Glutamatergic neuron (in vitro differentiated cells): ENCODE results near the gene SLC49A3. TPM values are rescaled to one million over a fixed set of nuclear protein-coding genes. Genes with fewer than 3 reads are reported as not detected.

Experiments
- DNase-seq: peaks from one replicate; pipeline ENCODE4 v3.0.0; 2022
- H3K27ac Mint-ChIP-seq: one replicate; pipeline ENCODE4 v1.8.0; 2020; ENCODE audit warnings: mild to moderate bottlenecking, mixed read lengths, inconsistent platforms; ENCODE audit not compliant: unreplicated experiment
- H3K27me3 Mint-ChIP-seq: one replicate; pipeline ENCODE4 v1.8.0; 2020; ENCODE audit warnings: mild to moderate bottlenecking, moderate library complexity, mixed read lengths, inconsistent platforms; ENCODE audit not compliant: unreplicated experiment
- H3K36me3 Mint-ChIP-seq: one replicate; pipeline ENCODE4 v1.8.0; 2020; ENCODE audit warnings: mild to moderate bottlenecking, mixed read lengths, inconsistent platforms; ENCODE audit not compliant: unreplicated experiment
- H3K4me1 Mint-ChIP-seq: one replicate; pipeline ENCODE4 v1.8.0; 2020; ENCODE audit warnings: mild to moderate bottlenecking, low read depth, mixed read lengths, inconsistent platforms; ENCODE audit not compliant: unreplicated experiment
- H3K4me3 Mint-ChIP-seq: one replicate; pipeline ENCODE4 v1.8.0; 2020; ENCODE audit warnings: mild to moderate bottlenecking, mixed read lengths, inconsistent platforms; ENCODE audit not compliant: unreplicated experiment
- H3K9me3 Mint-ChIP-seq: one replicate; pipeline ENCODE4 v1.8.0; 2020; ENCODE audit warnings: mild to moderate bottlenecking, moderate library complexity, mixed read lengths, inconsistent platforms; ENCODE audit not compliant: unreplicated experiment
- total RNA-seq: library from RNA; stranded (reverse); fragmentation: NEBNext Ultra II Directional; extraction: Animal tissue kit (Norgen Biotek cat#: 25700); gene quantifications from one replicate; pipeline ENCODE4 v1.2.1, GENCODE V29; 2021; ENCODE audit not compliant: unreplicated experiment
- TF ChIP-seq, protein P1 (sequence below): fragments of 200-600 bp; sonication (generic); IDR thresholded peaks from one replicate; pipeline ENCODE4 v1.5.0; 2021; ENCODE audit not compliant: partially characterized antibody, unreplicated experiment

Gene SLC49A3
- total RNA-seq, 1 donor from 2014 or later: not detected

GRCh38 chr4:680091-680490 lies 8.9 kb downstream of the SLC49A3 start:
- Mint-ChIP-seq H3K27ac (no peak overlapping the region), H3K27me3 (peaks cover 7% of the 10 kb centered on the region), H3K4me1 (peaks cover 1% of the 10 kb centered on the region), H3K4me3 (no peak overlapping the region), H3K9me3 (peaks cover under 1% of the 10 kb centered on the region), H3K36me3 (peaks cover 2% of the 10 kb centered on the region)
- TF ChIP-seq, protein P1, sequence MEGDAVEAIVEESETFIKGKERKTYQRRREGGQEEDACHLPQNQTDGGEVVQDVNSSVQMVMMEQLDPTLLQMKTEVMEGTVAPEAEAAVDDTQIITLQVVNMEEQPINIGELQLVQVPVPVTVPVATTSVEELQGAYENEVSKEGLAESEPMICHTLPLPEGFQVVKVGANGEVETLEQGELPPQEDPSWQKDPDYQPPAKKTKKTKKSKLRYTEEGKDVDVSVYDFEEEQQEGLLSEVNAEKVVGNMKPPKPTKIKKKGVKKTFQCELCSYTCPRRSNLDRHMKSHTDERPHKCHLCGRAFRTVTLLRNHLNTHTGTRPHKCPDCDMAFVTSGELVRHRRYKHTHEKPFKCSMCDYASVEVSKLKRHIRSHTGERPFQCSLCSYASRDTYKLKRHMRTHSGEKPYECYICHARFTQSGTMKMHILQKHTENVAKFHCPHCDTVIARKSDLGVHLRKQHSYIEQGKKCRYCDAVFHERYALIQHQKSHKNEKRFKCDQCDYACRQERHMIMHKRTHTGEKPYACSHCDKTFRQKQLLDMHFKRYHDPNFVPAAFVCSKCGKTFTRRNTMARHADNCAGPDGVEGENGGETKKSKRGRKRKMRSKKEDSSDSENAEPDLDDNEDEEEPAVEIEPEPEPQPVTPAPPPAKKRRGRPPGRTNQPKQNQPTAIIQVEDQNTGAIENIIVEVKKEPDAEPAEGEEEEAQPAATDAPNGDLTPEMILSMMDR: no peak
- no peak for DNase-seq

GRCh38 chr4:679629-680028 lies 9.3 kb downstream of the SLC49A3 start:
- Mint-ChIP-seq H3K27ac (no peak overlapping the region), H3K36me3 (no peaks in the 10 kb centered on the region), H3K4me3 (no peak overlapping the region)

DNA sequence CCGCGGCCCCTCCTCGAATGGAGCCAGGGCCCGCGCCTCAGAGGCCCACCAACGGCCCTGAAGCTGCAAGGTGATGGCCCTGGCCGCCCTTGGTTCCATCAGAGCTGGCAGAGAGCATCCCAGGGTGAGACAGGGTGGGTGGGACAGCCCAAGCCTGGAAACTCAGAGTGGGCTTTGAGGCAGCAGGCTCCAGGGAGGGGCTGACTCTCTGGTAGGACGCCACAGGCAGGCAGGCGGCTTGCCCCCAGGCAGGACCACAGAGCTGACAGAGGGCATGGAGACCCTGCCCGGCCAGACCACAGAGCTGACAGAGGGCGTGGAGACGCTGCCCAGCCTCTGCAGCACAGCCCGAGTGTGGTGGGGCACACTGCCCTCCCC lies 9.9 kb downstream of the SLC49A3 start:
- DNase-seq: no peak
- peaks cover 1% of the 10 kb centered on the region for H3K4me1 Mint-ChIP-seq
- TF ChIP-seq, protein P1: no peak

More at GRCh38 chr4:679629-680028, 9.3 kb downstream of the SLC49A3 start:
- DNase-seq: no peak
- H3K9me3 Mint-ChIP-seq: no peaks in the 10 kb centered on the region
- peaks cover 5% of the 10 kb centered on the region for H3K27me3 Mint-ChIP-seq
- TF ChIP-seq, protein P1: no peak
- peaks cover 1% of the 10 kb centered on the region for H3K4me1 Mint-ChIP-seq

GRCh38 chr4:678331-679103 lies 10.4 kb downstream of the SLC49A3 start:
- TF ChIP-seq, protein P1: no peak
- DNase-seq: no peak
- Mint-ChIP-seq H3K9me3 (peaks cover under 1% of the 10 kb centered on the region), H3K27me3 (peaks cover 5% of the 10 kb centered on the region), H3K27ac (no peak overlapping the region), H3K4me1 (peaks cover 1% of the 10 kb centered on the region), H3K4me3 (no peak overlapping the region), H3K36me3 (no peaks in the 10 kb centered on the region)

More for the DNA sequence above, 9.9 kb downstream of the SLC49A3 start:
- no peaks in the 10 kb centered on the region for H3K36me3 Mint-ChIP-seq
- H3K9me3 Mint-ChIP-seq: no peaks in the 10 kb centered on the region
- H3K4me3 Mint-ChIP-seq: no peak overlapping the region
- no peak overlapping the region for H3K27ac Mint-ChIP-seq
- H3K27me3 Mint-ChIP-seq: peaks cover 5% of the 10 kb centered on the region
